ENCODE measurements around the gene RNU1-1.
"Not testable (repeated sequence)": the region's sequence is repeated elsewhere in the genome, so short reads cannot be mapped to it uniquely, and the experiment has no call there.

The RNU1-1 gene

DNA sequence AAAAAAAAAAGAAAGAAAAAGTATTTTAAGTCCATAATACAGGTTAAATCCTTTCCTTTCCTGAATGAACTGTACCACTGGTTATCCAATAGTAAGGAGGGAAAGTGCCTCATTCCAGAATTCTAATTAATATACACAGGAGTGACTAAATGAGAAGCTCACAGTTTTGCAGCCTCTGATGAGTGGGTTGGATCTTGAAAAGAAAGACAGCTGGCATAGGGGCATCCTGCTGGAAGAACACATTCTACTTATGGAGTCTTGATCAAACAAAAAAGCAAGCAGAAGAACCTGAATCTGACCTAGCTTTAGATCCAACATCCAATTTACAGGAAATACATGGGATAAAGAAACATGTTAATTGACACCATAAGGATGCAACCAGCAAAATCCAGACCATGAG is 27.1 kb downstream of the RNU1-1 start:
- not testable (repeated sequence) for H3K4me3 ChIP-seq (ENCODE audit: low read depth in 1 of 2, low read length in 2 of 2); H3K27me3 ChIP-seq (ENCODE audit: control insufficient read depth in 1 of 2, insufficient read depth in 2 of 2, low read length in 2 of 2); H3K27ac ChIP-seq (ENCODE audit: low read depth, low read length); H3K9ac ChIP-seq (ENCODE audit: low read length); H3K9me3 ChIP-seq (ENCODE audit: low read length); H3K4me1 ChIP-seq (ENCODE audit: insufficient read depth, low read length)
- peaks cover 27% of the 10 kb centered on the region for H3K36me3 ChIP-seq (ENCODE audit: insufficient read depth, low read length)

DNA sequence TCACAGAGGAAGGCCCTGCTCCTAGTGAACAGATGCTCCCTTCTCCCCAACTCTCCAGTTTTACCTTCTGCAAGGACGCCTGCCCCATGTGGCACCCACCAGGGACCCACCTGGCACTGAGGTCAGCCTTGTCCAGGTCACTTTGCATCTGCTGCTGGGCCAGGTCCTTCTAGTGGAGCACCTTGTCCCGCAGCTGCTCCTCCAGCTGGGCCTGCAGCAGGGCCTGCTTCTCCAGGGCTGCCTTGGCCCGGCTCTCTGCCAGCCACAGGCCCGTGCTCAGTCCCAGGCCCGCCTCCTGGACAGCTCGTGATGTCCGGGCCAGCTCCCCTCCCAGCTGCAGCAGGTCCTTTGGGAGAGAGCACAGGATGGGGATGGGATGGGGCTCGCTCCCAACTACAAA is 27.8 kb downstream of the RNU1-1 start:
- H3K9ac ChIP-seq (ENCODE audit: low read length); H3K27ac ChIP-seq (ENCODE audit: low read depth, low read length); H3K4me3 ChIP-seq (ENCODE audit: low read depth in 1 of 2, low read length in 2 of 2); H3K9me3 ChIP-seq (ENCODE audit: low read length); H3K27me3 ChIP-seq (ENCODE audit: control insufficient read depth in 1 of 2, insufficient read depth in 2 of 2, low read length in 2 of 2); H3K4me1 ChIP-seq (ENCODE audit: insufficient read depth, low read length): not testable (repeated sequence)
- H3K36me3 ChIP-seq (ENCODE audit: insufficient read depth, low read length) = peaks cover 27% of the 10 kb centered on the region

DNA sequence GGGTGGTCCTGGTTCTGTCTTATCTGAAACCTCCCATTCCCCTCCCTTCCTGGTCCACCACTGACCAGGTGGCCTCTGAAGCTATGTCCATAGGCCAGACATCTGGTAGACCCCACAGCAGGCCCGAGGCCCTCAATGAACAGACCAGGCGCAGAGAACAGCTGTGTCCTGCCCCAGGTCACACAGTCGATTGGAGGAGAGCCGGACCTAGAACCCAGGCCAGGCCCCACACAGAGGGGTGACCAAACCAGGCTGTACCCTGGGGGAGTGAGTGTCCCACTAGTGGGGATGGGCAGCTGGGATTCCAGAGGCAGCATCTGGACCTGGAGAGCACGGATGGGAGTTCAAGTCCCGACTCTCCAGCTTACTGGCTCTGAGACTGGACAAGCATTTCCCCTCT is 29.2 kb downstream of the RNU1-1 start:
- Histone ChIP-seq H3K9ac (ENCODE audit: low read length) (no peak overlapping the region), H3K27ac (ENCODE audit: low read depth, low read length) (no peak overlapping the region), H3K4me1 (ENCODE audit: insufficient read depth, low read length) (no peaks in the 10 kb centered on the region), H3K4me3 (ENCODE audit: low read depth in 1 of 2, low read length in 2 of 2) (no peak overlapping the region), H3K36me3 (ENCODE audit: insufficient read depth, low read length) (peaks cover 31% of the 10 kb centered on the region), H3K9me3 (ENCODE audit: low read length) (no peaks in the 10 kb centered on the region), H3K27me3 (ENCODE audit: control insufficient read depth in 1 of 2, insufficient read depth in 2 of 2, low read length in 2 of 2) (no peaks in the 10 kb centered on the region)

DNA sequence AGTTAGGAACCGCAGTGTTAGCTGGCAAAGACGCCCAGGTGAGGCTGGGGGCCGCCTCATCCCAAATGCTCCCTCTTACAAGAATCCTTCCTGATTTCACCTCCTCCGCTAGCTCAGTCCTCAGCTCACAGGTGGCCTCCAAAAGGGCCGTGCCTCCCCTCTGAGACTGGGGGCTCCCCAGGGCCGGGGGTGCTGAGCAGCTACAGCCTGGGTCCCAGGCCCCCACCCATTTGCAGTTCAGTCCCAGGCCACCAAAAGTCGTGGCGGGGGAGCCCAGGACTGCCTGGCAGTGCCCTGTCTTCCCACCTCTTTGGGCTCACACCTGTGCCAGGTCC is 29.6 kb downstream of the RNU1-1 start:
- H3K36me3 ChIP-seq (ENCODE audit: insufficient read depth, low read length) = peaks cover 31% of the 10 kb centered on the region
- no peaks in the 10 kb centered on the region for H3K4me1 ChIP-seq (ENCODE audit: insufficient read depth, low read length)
- no peak overlapping the region for H3K27ac ChIP-seq (ENCODE audit: low read depth, low read length)
- no peak overlapping the region for H3K4me3 ChIP-seq (ENCODE audit: low read depth in 1 of 2, low read length in 2 of 2)
- H3K27me3 ChIP-seq (ENCODE audit: control insufficient read depth in 1 of 2, insufficient read depth in 2 of 2, low read length in 2 of 2) = no peaks in the 10 kb centered on the region
- H3K9ac ChIP-seq (ENCODE audit: low read length) = no peak overlapping the region
- H3K9me3 ChIP-seq (ENCODE audit: low read length) = no peaks in the 10 kb centered on the region

DNA sequence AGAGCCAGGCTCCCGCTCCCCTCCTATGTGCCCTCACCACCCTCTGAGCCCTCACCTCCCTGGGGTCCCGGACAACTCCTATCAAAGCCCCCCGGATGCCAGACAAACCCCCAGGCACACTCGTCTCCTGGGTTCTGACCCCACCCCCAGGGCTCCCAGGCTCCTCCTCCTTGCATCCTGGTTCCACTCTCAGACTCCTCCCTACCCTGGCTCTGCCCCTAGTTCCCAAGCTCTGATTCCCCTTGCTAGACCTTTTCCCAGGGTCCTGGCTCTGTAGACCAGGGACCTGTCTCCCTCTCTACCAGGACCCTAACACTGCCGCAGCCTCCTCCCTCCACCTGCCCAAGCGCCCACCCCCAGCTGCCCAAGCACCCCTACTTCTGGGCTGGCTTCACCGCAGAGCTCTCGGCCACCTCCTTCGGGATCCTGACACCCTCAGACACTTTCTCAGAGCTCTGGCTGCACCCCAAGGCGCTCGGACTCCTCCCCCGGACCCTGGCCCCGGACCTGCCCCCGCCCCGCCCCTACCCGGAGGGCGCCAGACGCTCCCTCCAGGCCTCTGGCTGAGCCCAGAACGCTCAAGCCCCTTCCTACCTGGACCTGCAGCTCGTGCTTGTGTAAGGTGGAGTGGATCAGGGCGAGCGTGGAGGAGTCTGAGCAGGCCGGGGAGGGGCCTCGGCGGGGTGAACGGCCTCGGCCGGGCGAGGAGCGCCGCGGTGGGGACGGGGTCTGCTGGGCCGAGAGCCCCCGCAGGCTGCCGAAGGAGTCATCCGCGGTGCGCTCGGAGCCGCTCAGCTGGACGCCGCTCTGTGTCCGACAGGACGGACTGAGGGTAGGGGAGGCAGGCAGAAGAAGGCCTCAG is 30.2 kb downstream of the RNU1-1 start:
- H3K4me1 ChIP-seq (ENCODE audit: insufficient read depth, low read length); H3K9me3 ChIP-seq (ENCODE audit: low read length); H3K4me3 ChIP-seq (ENCODE audit: low read depth in 1 of 2, low read length in 2 of 2); H3K27me3 ChIP-seq (ENCODE audit: control insufficient read depth in 1 of 2, insufficient read depth in 2 of 2, low read length in 2 of 2); H3K27ac ChIP-seq (ENCODE audit: low read depth, low read length); H3K9ac ChIP-seq (ENCODE audit: low read length): not testable (repeated sequence)
- H3K36me3 ChIP-seq (ENCODE audit: insufficient read depth, low read length) = peaks cover 31% of the 10 kb centered on the region

DNA sequence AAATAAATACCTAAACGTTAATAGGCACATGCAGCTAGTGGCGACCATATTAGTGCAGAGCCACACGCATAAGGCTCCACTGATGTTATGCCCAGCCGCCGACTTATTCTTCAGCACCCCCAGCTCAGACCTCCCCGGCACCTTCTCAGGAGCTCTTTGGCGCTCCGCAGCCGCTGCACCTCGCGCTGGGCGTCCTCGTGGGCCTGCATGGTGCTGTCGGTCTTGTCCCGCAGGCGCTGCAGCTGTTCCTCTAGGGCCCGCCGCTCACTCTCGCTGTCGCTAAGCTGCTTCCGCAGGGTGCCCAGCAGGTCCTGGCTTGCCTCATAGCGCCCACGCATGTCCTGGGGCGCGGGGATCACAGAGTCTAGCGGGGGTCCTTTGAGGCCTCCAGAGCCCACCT is 30.9 kb downstream of the RNU1-1 start:
- H3K4me1 ChIP-seq (ENCODE audit: insufficient read depth, low read length); H3K27me3 ChIP-seq (ENCODE audit: control insufficient read depth in 1 of 2, insufficient read depth in 2 of 2, low read length in 2 of 2); H3K4me3 ChIP-seq (ENCODE audit: low read depth in 1 of 2, low read length in 2 of 2); H3K27ac ChIP-seq (ENCODE audit: low read depth, low read length); H3K9ac ChIP-seq (ENCODE audit: low read length); H3K9me3 ChIP-seq (ENCODE audit: low read length): not testable (repeated sequence)
- H3K36me3 ChIP-seq (ENCODE audit: insufficient read depth, low read length) = peaks cover 27% of the 10 kb centered on the region

DNA sequence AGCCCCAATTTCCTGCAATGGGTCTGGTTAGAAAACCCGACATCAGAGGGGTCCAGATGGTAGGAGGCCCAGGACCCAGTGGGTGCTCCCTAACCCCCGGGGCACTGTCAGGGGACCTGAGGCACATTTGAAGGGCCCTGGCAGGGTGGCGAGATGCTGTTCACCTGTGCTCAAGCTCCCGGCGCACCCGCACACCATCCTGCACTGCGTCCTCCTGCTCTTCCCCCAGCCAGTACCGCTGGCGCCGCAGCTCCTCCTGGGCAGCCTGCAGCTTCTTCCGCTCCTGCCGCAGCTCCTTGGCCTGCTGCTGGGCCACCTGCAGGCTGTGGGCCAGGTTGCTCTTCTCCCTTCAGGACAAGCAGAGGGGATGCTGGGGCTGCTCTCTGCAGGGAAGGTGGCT is 36.0 kb downstream of the RNU1-1 start:
- Histone ChIP-seq H3K36me3 (ENCODE audit: insufficient read depth, low read length) (peaks cover 27% of the 10 kb centered on the region), H3K9ac (ENCODE audit: low read length) (no peak overlapping the region), H3K27ac (ENCODE audit: low read depth, low read length) (no peak overlapping the region), H3K4me1 (ENCODE audit: insufficient read depth, low read length) (no peaks in the 10 kb centered on the region), H3K9me3 (ENCODE audit: low read length) (no peaks in the 10 kb centered on the region), H3K27me3 (ENCODE audit: control insufficient read depth in 1 of 2, insufficient read depth in 2 of 2, low read length in 2 of 2) (no peaks in the 10 kb centered on the region), H3K4me3 (ENCODE audit: low read depth in 1 of 2, low read length in 2 of 2) (no peak overlapping the region)

DNA sequence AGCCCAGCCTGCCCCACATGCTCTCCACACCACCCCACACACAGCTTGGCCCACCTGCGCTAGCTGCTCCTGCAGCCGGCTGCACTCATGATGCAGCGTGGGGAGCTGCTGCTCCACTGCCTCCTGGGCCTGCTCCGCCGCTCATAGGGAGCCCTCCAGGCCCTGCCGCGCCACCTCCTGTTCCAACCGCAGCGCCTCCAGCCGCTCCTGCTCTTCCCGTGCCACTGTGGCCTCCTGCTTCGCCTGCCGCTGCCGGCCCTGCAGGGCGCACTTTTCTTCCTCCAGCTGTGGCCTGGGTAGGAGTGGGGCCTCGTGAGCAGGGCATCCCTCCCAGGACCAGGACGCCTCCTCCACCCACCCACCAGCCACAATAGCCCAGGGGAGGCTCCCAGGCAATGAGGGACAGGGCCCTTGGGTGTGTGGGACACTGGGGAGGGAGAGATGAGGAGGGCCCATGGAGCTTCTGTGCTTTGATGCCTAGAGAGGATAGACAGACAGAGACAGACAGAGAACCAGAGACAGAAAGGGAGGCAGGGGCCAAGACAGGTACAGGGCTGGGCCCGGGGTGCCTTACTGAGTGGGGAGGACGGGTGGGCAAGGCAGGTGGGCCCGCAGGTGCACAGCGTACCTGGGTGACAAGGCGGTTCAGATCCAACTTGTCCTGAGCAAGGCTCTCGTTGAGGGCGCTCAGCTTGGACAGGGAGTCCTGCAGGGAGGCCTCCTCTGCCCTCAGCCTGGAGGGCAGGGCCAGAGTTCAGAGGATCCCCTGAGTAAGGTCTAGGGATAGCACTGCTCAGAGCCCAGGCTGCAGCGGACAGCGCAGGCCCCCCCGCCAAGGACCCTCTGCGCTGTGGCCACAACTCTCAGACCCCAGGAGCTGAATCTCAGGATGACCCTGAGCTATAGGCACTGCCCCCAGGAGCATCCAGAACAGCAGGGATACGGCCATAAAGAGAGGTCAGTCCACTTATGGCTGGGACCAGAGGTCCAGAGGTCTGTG is 38.0 kb downstream of the RNU1-1 start:
- H3K9me3 ChIP-seq (ENCODE audit: low read length); H3K27me3 ChIP-seq (ENCODE audit: control insufficient read depth in 1 of 2, insufficient read depth in 2 of 2, low read length in 2 of 2); H3K4me3 ChIP-seq (ENCODE audit: low read depth in 1 of 2, low read length in 2 of 2); H3K4me1 ChIP-seq (ENCODE audit: insufficient read depth, low read length); H3K27ac ChIP-seq (ENCODE audit: low read depth, low read length); H3K9ac ChIP-seq (ENCODE audit: low read length): not testable (repeated sequence)
- H3K36me3 ChIP-seq (ENCODE audit: insufficient read depth, low read length) = peaks cover 35% of the 10 kb centered on the region

DNA sequence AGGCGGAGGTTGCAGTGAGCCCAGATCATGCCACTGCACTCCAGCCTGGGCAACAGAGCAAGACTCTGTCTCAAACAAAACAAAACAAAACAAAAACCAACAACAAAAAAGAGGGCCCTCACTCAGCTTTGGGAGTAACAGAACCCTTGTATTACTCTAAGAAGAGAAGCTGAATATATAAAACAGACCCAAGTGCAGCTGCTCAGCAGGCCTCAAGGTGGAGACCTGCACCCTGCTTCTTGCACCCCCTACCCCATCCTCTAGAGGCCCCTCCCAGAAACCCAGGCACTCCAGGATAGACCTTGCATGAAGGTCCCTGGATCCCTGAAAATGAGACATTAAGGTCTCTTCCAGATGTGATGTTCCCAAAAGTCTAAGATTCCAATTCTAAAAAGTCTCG is 39.2 kb downstream of the RNU1-1 start:
- H3K9ac ChIP-seq (ENCODE audit: low read length); H3K9me3 ChIP-seq (ENCODE audit: low read length); H3K4me1 ChIP-seq (ENCODE audit: insufficient read depth, low read length); H3K27me3 ChIP-seq (ENCODE audit: control insufficient read depth in 1 of 2, insufficient read depth in 2 of 2, low read length in 2 of 2); H3K27ac ChIP-seq (ENCODE audit: low read depth, low read length); H3K4me3 ChIP-seq (ENCODE audit: low read depth in 1 of 2, low read length in 2 of 2): not testable (repeated sequence)
- H3K36me3 ChIP-seq (ENCODE audit: insufficient read depth, low read length) = peaks cover 31% of the 10 kb centered on the region

DNA sequence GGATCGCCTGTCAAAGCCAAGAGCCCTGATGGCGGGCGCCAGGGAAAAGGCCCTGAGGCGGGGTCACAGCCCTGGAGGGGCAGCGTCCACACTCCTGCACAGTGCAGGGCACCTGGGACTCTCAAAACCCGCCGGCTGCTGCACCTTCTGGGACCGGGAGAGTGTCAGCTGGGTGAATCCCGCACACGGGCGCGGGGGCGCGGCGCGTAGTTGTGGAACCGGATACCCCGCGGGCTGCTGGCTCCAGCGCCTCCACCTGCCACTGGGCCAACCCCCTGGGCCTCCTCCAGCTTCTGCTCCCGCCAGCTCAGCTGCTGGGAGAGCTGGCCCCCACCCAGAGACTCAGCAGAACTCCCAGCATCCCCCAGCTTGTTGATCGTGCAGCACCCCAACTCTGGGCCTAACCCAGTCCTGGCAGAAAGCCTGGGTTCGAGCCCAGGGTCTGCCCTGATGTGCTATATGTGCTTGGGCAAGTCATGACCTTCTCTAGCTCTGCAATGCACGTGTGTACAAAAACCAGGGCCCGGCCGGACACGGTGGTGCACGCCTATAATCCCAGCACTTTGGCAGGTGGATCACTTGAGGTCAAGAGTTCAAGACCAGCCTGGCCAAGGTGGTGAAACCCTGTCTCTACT is 39.8 kb downstream of the RNU1-1 start:
- Histone ChIP-seq H3K9me3 (ENCODE audit: low read length) (no peaks in the 10 kb centered on the region), H3K4me3 (ENCODE audit: low read depth in 1 of 2, low read length in 2 of 2) (no peak overlapping the region), H3K27me3 (ENCODE audit: control insufficient read depth in 1 of 2, insufficient read depth in 2 of 2, low read length in 2 of 2) (no peaks in the 10 kb centered on the region), H3K9ac (ENCODE audit: low read length) (no peak overlapping the region), H3K27ac (ENCODE audit: low read depth, low read length) (no peak overlapping the region), H3K36me3 (ENCODE audit: insufficient read depth, low read length) (peaks cover 31% of the 10 kb centered on the region), H3K4me1 (ENCODE audit: insufficient read depth, low read length) (no peaks in the 10 kb centered on the region)

DNA sequence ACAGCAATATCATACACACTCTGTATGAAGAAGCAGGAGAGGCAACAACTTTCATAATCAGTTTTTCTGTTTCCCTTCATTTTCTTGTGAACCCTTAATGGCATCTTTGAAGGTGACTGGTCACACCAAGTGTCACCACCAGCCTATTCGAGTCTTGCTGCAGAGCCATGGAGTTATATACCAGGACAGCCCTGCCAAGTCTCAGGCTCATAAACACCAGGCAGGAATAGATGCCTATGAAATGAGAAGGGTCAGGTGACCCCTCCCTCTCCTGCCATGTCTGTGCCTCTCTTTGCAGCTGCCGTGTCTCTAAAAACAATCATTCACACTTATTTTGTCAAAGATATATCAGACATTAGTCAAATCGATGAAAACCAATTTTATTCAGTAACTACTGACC is 45.5 kb downstream of the RNU1-1 start:
- Histone ChIP-seq H3K36me3 (ENCODE audit: insufficient read depth, low read length) (peaks cover 22% of the 10 kb centered on the region), H3K9me3 (ENCODE audit: low read length) (no peaks in the 10 kb centered on the region), H3K4me1 (ENCODE audit: insufficient read depth, low read length) (no peaks in the 10 kb centered on the region), H3K9ac (ENCODE audit: low read length) (no peak overlapping the region), H3K27ac (ENCODE audit: low read depth, low read length) (no peak overlapping the region), H3K4me3 (ENCODE audit: low read depth in 1 of 2, low read length in 2 of 2) (no peak overlapping the region), H3K27me3 (ENCODE audit: control insufficient read depth in 1 of 2, insufficient read depth in 2 of 2, low read length in 2 of 2) (no peaks in the 10 kb centered on the region)

All from muscle layer of colon (tissue), 2 donors.